HTR-8/SVneo (cell line): ENCODE results near the gene SPTBN1.

Experiments
- DNase-seq: peaks from one replicate; pipeline ENCODE4 v3.0.0; 2011; ENCODE audit warnings: low spot score, mixed read lengths; ENCODE audit not compliant: insufficient read length
- FAIRE-seq: peaks from 2 replicates; lab custom pipeline; 2011; peaks lifted over from hg19 to GRCh38; lab: Jason Lieb, UNC

The SPTBN1 gene

DNA sequence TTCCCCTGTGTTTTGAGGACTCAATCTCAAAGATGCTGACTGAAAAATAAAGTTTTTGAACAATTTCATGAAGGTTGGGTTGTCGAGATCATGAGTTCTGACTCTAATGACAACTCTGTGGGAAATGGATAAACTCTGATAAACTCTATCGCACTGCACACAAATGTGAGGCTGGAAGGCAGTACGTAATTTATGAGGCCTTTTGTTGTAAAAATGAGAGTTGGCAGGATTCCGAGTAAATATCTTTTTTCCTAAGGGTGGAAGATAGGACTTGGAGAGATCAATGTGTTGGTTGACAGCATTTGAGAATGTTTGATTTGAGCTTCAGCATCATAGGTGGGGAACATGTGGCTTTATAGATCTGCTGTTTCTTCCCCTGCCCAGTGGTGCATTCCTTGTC is 90.4 kb downstream of the SPTBN1 start:
- DNase-seq = no peak
- FAIRE-seq = no peak

DNA sequence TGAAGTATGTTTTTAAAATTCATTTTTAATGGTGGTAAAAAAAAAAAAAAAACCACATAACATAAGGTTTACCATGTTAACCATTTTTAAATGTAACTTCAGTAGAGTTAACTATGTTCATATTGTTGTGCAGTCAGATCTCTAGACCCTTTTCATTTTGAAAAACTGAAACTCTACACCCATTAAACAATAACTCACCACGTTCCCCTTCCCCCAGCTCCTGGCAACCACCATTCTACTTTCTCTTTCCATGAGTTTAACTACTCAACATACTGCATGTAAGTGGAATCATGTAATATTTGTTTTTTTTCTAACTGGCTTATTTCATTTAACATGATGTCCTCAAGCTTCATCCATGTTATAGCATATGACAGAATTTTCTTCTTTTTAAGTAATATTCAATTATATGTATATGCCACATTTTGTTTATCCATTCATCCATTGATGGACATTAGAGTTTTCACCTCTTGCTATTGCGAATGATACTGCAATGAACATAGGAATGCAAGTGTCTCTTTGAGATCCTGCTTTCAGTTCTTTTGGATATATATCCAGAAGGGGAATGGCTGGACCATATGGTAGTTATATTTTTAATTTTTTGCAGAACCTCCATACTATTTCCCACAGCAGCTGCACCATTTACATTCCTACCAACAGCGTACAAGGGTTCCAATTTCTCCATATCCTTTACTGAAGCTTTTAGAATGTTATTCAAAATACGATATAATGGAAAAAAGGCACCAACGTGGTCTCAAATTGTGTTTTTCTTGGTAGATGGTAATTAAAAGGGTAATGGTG is 91.0 kb downstream of the SPTBN1 start:
- DNase-seq (no peak), FAIRE-seq (no peak)

DNA sequence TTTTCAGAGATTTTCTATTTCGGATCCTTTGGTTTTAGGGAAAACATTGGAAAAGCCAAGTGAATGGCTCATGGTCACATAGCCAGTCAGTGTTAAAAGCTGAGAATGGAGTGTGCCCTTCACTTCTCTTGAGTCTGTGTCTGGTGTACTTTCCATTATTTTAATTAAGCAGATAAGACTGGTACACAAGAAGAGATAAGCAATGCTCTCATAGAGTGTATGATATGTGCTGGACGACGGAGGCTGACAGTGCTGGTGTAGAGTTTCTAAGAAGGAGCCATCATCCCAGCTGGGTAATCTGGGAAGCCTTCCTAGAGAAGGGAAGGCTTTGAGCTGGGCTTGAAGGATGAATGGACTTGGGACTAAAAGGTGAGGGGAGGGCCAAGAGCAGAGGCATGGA is 93.3 kb downstream of the SPTBN1 start:
- DNase-seq (no peak), FAIRE-seq (no peak)

DNA sequence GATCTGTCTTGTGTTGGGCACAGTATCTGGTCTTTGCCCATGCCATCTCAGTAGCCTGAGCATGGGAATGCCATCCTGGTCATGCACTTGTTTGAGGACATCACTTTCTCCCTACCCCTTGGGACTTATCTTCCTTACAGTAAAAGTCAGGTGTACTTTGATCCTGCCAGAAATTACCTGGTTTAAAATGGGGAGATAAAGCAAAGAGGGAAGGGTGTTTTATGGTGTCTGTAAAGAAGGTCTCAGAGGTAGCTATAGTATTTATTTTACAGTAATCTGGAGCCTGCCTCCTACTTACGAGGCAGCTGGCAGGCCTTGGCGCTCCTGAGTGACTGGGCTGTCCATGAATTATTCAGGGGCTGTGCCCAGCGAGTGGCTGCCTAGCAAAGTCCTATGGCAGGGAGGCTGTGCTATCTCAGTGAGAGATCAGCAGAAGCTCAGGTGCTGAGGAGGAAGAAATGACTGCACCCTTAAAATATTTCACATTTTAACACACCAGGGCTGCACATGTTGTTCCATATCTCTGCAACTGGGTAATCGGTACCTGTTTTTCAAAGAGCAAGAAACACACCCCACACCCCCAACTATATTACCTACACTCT is 93.9 kb downstream of the SPTBN1 start:
- DNase-seq (no peak), FAIRE-seq (no peak)

DNA sequence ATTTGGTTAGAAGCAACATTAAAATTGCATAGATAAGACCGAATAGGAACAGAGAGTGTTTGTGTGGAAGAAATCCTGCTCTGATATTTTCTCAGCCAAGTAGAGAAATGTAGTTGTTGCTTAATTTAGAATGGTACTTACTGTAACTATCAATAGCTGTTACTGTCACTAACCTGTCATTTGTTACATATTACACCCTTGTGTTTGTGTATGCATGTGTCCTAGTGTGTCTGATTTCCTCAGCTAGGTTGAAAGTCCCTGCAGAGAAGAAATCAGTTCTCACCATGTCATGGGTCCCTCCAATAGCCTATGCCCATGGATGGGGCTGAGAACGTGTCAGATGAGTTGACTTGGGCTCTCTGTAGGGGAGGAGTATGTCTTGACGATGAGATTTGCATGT is 94.4 kb downstream of the SPTBN1 start:
- DNase-seq = no peak
- FAIRE-seq = peak; percentile 20

DNA sequence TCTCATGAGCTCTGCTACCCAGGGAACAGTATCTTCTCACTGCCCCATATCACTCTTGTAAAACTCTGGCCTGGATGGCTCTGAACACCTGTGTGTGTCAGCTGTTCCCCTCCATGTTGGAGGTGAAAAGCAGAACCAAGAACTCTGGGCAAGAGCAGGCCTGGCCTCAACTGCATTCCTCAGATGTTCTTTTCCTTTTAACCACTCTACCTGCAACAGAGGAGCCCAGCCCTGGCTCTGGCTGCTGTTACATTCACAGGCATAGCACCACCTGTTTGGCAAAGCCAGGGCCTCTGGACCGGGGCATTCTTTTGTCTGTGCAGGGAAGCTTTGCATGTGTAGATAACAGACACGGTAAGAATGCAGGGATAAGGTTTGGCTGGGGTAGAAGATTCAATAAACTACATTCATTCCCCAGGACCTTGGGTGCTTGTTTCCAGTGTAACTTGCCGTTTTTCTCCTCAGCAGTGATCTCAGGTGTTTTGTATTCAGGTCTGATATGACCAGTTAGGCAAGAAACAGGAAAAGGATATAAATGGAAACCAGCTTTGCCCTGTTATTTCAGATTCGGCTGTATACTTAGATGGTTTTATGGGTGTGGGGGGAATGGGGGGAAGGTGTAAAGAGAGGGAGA is 95.1 kb downstream of the SPTBN1 start:
- FAIRE-seq = no peak

DNA sequence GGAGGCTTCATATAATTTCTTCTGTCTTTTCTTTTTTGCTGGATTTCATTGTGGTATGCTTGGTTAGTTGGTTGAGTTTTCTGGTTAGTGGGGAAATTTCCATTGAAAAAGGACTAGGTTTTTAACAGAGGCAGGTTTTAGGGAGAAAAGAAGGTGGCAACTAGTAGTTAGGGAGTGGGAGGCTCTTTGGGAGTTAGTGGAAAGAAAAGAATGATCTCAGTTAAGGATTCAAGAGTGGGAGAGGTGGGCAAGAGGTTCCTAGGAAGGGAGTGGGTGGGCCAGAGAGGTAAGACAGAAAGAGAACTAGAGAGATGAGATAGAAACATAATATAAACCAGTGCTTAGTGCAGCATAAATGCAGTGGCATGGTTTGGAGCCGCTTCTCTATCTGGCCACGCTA is 96.9 kb downstream of the SPTBN1 start:
- FAIRE-seq (no peak), DNase-seq (no peak)

More for the DNA sequence above, 95.1 kb downstream of the SPTBN1 start:
- DNase-seq = no peak

DNA sequence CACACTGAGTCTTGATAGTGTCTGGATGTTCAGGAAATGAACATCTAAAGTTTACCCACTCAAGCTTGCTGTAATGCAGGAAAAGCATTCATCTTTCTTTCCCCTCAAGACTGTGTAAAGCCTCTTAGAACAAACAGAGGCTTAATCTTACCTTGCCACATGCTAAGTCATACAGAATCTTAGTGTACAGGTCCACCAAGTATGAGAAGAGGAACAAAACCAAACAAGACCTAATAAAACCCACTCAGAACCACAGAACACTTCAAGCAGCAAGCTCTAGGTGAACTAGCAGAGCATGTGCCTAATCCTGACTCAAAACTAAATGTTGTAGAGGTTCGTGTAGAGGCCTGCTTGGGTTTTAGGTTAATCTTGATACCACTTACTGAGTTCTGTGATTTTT is 97.6 kb downstream of the SPTBN1 start:
- FAIRE-seq = no peak
- no peak for DNase-seq

DNA sequence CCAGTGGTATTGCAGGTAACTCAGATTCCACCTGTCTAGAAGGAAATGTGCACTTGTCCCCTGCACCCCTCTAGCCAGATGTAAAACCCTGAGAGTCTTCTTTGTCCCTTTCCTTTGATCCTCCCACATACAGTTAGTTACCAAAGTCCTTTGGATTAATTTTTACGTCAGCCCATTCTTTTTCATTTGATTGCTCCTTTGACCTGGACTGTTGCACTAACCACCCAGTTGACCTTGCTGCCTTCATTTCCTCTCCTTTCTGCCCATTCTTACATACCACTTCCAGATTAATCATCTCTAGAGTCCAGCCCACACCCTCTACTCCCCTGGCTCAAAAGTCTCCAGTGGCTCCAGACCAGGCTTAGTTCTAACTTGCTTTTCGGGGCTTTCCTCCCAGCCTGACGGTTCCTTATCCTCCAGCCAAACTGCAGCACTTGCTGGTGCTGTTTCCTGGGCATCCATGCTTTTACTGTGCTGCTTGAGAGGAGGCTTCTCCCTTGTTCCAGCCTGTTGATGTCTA is 99.3 kb downstream of the SPTBN1 start:
- no peak for DNase-seq
- FAIRE-seq = no peak

DNA sequence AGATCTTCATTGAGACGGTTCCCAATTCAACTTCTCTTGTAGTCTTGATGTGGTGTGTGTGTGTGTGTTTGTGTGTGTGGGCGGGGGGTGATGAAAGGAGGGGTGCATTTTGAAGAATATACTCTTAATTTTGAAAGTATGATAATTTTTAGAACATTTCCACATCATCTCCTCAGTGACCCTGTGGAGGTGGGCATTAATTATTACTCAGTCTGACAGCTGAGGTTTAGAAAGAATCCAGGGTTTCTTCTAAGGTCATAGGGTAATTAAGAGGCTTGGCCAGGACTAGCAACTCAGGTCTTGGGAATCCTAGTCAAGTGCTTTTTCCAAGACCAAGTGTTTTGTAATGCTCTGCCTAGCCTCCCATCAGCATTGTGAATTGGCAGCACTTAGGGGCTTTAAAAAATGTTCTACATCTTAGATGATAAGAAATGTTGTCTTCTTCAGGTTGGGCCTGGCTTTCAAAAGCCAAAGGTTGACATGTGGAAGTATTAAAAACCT is 100.5 kb downstream of the SPTBN1 start:
- DNase-seq (peak; percentile 55), FAIRE-seq (no peak)

DNA sequence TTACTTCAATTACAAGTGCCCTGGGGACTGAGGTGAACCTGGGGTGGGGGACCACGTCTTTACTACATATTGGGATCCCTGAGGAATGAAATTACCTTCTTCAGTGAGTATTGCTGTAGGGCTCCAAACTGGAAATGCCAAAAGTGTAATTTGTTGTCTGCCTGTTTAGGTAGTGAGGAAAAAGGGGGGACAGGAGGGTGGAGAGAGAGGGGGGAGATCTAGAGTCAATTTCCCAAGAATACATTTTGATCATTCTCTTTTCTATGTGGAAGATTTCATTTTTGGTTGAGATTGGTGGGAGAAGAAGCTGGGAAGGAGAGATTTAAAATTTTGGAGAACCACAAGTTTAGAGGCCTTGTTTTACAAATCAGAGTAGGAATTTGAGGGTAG is 101.1 kb downstream of the SPTBN1 start:
- no peak for DNase-seq
- no peak for FAIRE-seq

DNA sequence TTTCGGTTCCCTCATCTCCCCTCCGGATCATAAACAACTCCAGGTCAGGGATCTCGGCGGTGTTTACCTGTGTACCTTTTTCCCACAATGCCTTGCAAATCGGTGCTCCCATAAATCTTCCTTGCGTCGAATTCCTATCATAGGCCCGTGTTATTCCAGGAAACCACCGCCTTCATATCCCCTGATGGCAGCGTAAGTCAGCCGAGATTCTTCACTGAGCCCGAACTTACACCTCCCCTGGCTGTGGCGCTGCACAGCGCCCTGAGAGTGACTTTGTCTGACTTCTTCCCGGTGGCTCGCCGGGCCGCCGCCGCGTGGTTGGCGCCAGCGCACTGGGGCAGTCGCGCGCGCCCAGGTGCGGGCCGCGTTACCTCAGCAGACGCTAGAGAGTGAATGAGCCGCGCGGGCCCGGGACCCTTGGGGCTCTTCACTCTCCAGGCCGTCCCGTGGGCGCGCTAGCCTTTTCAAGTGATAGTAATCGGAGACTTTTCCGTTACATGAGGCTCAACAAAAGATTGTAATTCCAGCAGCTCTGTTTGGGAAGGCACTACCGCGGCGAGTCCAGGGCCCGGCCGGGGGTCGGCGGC is 101.6 kb downstream of the SPTBN1 start:
- FAIRE-seq = no peak

DNA sequence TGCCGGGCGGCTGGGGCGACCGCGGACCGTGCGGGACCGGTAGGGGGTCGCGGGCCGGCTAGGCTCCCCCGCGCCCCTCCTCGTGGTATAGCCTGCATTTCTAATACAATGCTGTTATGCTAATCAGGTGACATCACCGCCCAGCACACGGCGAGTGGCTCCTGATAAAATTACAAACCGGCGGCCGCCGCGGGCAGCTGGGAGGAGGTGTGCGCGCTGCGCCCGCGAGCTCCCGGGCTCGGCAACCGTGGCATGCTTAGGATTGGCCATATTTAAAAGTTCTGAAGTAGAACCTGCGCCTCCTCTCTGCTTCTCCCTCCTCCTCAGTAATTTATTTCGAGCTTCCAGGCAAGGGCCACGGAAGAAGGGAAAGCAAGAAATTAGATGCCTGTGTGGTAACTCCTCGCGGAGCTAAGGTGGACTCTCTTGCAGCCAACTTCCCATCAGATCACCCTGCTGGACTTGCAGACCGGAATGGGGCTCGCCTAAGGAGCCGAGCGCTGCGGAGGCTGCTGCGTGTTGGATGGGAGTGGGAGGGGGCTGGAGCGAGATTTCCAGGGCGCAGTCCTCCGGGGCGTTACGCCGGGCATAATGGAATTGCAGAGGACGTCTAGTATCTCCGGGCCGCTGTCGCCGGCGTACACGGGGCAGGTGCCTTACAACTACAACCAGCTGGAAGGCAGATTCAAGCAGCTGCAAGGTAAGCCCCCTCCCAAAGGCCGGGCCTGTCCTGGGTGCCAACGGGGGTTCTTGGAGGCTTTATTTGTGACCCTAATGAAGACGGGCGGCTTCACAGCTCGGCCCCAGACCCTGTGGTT is 102.3 kb downstream of the SPTBN1 start:
- no peak for FAIRE-seq
- DNase-seq = peak; percentile 56

More for the DNA sequence above, 101.6 kb downstream of the SPTBN1 start:
- peak; percentile 41 for DNase-seq

DNA sequence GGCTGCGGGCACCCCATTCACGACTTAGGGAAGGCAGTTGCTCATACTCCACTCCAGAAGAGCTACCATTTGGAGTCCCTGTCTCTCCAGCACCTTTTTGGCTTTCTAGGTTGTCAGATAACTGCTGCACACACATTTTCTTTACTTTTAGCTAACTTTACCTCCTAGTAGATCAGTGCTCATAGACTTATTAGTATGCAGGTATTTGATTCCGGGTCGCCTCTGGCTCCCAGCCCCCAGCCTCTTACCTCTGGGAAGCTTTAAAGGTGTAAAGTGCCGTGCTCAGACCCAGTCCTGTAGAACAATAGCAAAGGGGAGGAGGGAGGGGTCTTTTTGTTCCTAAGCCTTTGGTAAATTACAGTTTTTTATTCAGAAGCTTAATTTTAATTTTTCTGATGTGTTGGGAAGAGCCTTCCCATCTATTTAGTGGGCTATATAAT is 102.9 kb downstream of the SPTBN1 start:
- FAIRE-seq (no peak), DNase-seq (no peak)

DNA sequence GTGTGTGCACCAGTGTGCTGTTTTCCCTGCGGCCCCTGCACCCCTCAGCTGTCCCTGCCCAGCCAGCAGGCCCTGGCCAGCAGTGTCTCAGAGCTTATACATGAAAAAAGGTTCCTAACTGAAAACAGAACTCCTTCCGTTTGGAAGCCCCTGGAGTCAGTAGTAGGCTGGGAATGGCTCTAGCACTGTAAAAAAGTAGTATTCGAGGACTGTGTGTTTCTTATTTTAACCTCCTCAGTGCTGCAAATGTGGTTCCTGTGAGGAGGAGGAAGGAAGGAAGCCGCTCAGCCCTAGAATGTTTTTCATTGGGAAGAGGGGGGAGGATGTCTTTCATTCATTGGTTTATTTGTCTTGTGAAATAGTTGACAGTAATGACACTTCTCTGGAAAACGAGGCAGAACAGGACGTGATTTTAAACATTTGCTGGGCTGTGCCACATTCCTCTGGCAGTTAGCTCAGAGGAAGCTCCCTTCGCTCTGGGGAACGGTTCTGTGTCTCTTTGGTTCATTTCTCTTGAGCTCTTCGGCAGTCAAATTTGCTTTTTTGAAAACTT is 103.5 kb downstream of the SPTBN1 start:
- no peak for FAIRE-seq
- peak; percentile 71 for DNase-seq

DNA sequence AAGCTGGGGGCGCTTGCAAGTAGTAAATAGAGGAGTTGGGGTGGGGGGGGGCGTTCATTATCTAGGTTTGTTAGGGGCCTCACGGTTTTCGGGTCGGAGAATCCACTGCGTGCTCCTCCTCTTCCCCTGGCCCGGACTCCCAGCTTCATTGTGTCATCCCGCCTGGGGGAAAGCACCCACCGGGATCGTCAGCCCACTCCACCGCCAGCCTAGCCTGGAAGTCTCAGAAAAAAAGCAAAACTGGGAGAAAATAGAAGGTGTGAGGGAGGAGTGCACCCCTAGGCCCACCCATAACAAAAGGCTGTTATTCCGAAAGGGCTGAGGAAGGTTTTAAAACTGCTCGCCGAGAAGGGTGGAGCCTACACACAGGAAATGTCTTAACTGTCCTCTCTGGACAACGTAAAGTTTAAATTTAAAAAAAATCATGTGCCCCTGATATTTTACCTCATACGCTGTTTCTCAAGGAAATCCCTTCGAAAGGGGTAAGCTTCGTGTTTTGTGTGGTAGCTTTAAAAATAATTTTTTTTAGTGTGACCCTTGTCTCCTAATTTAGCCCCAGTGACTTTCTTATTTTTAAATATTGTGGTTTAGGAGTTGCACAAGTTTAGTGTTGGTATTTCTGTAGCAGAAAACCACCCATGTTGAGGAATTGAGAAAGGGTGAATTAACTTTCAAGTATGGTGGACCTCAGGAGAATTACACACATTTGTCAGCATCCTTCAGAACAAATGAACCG is 104.2 kb downstream of the SPTBN1 start:
- FAIRE-seq (no peak), DNase-seq (peak; percentile 59)

DNA sequence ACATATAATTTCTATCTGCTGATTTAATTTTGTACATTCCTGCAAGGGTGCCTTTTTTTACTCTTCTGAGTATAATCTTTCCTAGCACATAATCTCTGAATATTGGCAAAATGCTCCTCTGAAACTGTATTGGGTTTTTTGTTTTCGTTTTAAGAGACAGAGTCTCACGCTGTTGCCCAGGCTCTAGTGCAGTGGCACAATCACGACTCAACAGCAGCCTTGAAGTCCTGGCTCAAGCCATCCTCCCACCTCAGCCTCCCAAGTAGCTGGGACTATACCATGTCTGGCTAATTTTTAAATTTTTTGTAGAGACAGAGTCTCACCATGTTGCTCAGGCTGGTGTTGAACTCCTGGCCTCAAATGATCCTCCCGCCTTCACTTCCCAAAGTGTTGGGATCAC is 104.9 kb downstream of the SPTBN1 start:
- DNase-seq (no peak), FAIRE-seq (no peak)

DNA sequence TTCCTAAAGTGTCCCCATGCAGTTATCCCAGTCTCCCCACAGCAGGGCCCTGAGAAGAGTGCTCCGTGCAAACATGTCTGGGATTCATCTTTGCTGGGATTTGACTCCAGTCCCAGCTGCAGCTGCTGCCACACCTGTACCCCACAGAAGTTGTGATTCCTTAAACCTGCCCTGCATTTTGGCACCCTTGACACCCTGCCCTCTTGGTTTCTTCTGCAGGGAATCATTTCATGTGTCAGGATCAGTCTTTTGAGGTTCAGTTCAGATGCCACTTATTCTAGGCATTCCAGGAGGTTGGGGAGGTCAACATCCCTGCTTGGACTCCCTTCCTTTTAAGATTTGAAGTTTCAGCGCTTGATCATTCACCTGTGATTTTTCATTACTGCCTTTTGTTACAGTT is 108.3 kb downstream of the SPTBN1 start:
- no peak for FAIRE-seq
- DNase-seq = no peak

DNA sequence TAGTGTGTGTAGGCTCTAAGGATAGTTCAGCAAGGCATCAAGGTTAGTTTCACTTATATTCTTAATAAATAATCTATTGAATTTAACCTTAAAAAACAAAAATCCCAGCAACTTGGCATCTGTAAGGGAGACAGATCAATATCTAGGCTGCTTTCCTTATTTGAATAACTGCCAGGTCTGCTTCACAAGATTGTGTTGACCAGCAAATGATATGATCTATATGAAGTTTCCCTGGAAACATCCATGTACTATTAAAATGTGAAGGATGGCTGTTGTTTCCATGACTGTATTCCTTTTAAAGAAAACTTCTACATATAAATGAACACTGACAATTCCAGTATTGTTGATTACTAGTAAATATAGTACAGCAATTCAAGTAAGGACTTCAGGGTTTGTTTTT is 109.4 kb downstream of the SPTBN1 start:
- DNase-seq (no peak), FAIRE-seq (no peak)
